HepG2 (cell line): Measurements from ENCODE around the gene SYNE2.
"Not testable (repeated sequence)": the region's sequence is repeated elsewhere in the genome, so short reads cannot be mapped to it uniquely, and the experiment has no call there.

Experiments used
- CTCF ChIP-seq: sonication (generic); formaldehyde crosslinking; IDR thresholded peaks from 2 replicates; pipeline ENCODE4 v1.5.0; 2020; ENCODE audit warnings: mild to moderate bottlenecking, missing genetic modification reagents, moderate library complexity
- EZH2 ChIP-seq: conservative IDR thresholded peaks from 2 replicates; pipeline ENCODE4 v1.6.1; 2012; ENCODE audit warnings: mild to moderate bottlenecking, low read depth, low read length, moderate library complexity
- POLR2AphosphoS2 ChIP-seq: IDR thresholded peaks from 2 replicates; pipeline ENCODE4 v1.6.1; 2011; ENCODE audit warnings: low read depth, low read length, improper control_type of control experiment

- not testable (repeated sequence) for TF ChIP-seq POLR2AphosphoS2; EZH2; CTCF (CRISPR knock-in tag)
Observed at GRCh38 chr14:63870753-63871037, 17.9 kb downstream of the SYNE2 start.
